ENCODE measurements around the gene TCF7L2. TPM values are rescaled to one million over a fixed set of nuclear protein-coding genes. Genes with fewer than 3 reads are reported as not detected.

Gene TCF7L2
- total and polyA plus RNA-seq, 9 of the 15 experiments (the other 6 are each of a cell fraction or from before 2014, with no cell fraction given), result 0.32 to 2.8 (median 0.92) TPM

DNA sequence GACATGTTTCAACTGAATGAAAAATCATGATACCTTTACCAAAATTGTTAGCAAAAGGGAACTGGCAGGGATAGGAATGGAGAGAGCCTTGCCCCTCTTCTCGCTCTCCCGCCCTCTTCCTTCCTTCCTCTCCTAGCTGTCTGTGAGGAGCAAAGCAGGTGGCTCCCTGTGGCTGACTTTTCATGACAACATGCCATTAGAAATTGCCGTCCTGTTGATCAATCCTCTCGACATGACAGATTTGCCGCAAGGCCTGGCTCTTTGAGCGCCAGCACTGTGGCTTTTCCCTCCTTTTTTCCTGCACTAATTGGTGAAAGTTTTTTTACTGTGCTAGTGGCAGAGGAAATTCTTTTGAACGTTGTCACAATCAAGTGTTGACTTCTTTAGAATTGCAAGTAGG, 171.1 kb downstream of the TCF7L2 start:
- DNase-seq (ENCODE audit: extremely low read depth in 1 of 4, low spot score in 3 of 4) (no peak), ATAC-seq (no peak), FAIRE-seq (no peak)
- no TSS peak for BruUV-seq (replicated peaks)
- Histone ChIP-seq H3K4me3 (no peak overlapping the region), H3K27ac (ENCODE audit: extremely low read depth, low read depth, low read length) (no peak overlapping the region), H3K27me3 (ENCODE audit: control insufficient read depth in 2 of 2, insufficient read depth in 2 of 2, low read length in 2 of 2) (peaks cover 0 to 4% of the 10 kb centered on the region in 2 experiments; a peak in 3 of 5 replicates), H2AFZ (ENCODE audit: low read depth, low read length) (no peak overlapping the region), H3K9me1 (ENCODE audit: control insufficient read depth, insufficient read depth, low read length) (no peaks in the 10 kb centered on the region), H3K36me3 (ENCODE audit: control insufficient read depth, insufficient read depth, low read length) (no peaks in the 10 kb centered on the region), H3K9ac (ENCODE audit: insufficient read depth in 1 of 2, low read depth in 2 of 2, low read length in 2 of 2) (no peak overlapping the region), H3K79me2 (ENCODE audit: control insufficient read depth, insufficient read depth, low read length) (no peaks in the 10 kb centered on the region), H4K20me1 (replicated peaks; ENCODE audit: control insufficient read depth, insufficient read depth, low read length) (no peaks in the 10 kb centered on the region), H3K4me1 (replicated peaks in 1 of 2; ENCODE audit: control insufficient read depth in 2 of 2, insufficient read depth in 2 of 2, low read length in 2 of 2) (no peaks in the 10 kb centered on the region), H3K4me2 (ENCODE audit: insufficient read depth, low read length) (no peak overlapping the region), H3K9me3 (replicated peaks; ENCODE audit: control insufficient read depth, insufficient read depth, low read depth, low read length) (no peaks in the 10 kb centered on the region)
- CTCF ChIA-PET (ENCODE audit: low intra/inter-chr PET ratio), result no interaction called here
- POLR2A ChIA-PET, result no interaction called here
- no peak for TF ChIP-seq TCF7L2 (IDR thresholded peaks at IDR 0.05; ENCODE audit: low read depth, low read length)
- no peak for TF ChIP-seq SAFB2 (IDR thresholded peaks at IDR 0.05; ENCODE audit: borderline replicate concordance, low read depth, low read length, severe bottlenecking)
- TF ChIP-seq MIER1 (IDR thresholded peaks at IDR 0.05; ENCODE audit: low read depth), result no peak
- no peak for TF ChIP-seq JUN (IDR thresholded peaks at IDR 0.05; ENCODE audit: borderline replicate concordance, low read depth, low read length)
- no peak for TF ChIP-seq JUN (CRISPR knock-in tag; IDR thresholded peaks at IDR 0.05; ENCODE audit: borderline replicate concordance)
- no peak for TF ChIP-seq NFIC (IDR thresholded peaks at IDR 0.05)
- TF ChIP-seq IRF2 (CRISPR knock-in tag; IDR thresholded peaks at IDR 0.05), result no peak
- no peak for TF ChIP-seq ZNF263 (CRISPR knock-in tag; IDR thresholded peaks at IDR 0.05; ENCODE audit: borderline replicate concordance)
- no peak for TF ChIP-seq TCF7 (IDR thresholded peaks at IDR 0.05; ENCODE audit: borderline replicate concordance)
- no peak for TF ChIP-seq CBFB (CRISPR knock-in tag; IDR thresholded peaks at IDR 0.05)
- TF ChIP-seq NFE2 (IDR thresholded peaks at IDR 0.05; ENCODE audit: low read depth), result no peak
- TF ChIP-seq, protein P1, sequence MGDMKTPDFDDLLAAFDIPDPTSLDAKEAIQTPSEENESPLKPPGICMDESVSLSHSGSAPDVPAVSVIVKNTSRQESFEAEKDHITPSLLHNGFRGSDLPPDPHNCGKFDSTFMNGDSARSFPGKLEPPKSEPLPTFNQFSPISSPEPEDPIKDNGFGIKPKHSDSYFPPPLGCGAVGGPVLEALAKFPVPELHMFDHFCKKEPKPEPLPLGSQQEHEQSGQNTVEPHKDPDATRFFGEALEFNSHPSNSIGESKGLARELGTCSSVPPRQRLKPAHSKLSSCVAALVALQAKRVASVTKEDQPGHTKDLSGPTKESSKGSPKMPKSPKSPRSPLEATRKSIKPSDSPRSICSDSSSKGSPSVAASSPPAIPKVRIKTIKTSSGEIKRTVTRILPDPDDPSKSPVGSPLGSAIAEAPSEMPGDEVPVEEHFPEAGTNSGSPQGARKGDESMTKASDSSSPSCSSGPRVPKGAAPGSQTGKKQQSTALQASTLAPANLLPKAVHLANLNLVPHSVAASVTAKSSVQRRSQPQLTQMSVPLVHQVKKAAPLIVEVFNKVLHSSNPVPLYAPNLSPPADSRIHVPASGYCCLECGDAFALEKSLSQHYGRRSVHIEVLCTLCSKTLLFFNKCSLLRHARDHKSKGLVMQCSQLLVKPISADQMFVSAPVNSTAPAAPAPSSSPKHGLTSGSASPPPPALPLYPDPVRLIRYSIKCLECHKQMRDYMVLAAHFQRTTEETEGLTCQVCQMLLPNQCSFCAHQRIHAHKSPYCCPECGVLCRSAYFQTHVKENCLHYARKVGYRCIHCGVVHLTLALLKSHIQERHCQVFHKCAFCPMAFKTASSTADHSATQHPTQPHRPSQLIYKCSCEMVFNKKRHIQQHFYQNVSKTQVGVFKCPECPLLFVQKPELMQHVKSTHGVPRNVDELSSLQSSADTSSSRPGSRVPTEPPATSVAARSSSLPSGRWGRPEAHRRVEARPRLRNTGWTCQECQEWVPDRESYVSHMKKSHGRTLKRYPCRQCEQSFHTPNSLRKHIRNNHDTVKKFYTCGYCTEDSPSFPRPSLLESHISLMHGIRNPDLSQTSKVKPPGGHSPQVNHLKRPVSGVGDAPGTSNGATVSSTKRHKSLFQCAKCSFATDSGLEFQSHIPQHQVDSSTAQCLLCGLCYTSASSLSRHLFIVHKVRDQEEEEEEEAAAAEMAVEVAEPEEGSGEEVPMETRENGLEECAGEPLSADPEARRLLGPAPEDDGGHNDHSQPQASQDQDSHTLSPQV (IDR thresholded peaks at IDR 0.05), result no peak
- no peak for TF ChIP-seq SIN3A (IDR thresholded peaks at IDR 0.05; ENCODE audit: borderline replicate concordance in 2 of 2, control insufficient read depth in 1 of 2, low read depth in 2 of 2, low read length in 2 of 2)
- TF ChIP-seq CXXC5 (CRISPR knock-in tag; IDR thresholded peaks at IDR 0.05), result no peak
- TF ChIP-seq KLF16 (IDR thresholded peaks at IDR 0.05), result no peak
- no peak for TF ChIP-seq ZNF384 (IDR thresholded peaks at IDR 0.05; ENCODE audit: low read depth, low read length)
- no peak for TF ChIP-seq DPF2 (IDR thresholded peaks at IDR 0.05)
- TF ChIP-seq RUNX1 (IDR thresholded peaks at IDR 0.05; ENCODE audit: low read depth), result no peak
- no peak for TF ChIP-seq NCOA1 (IDR thresholded peaks at IDR 0.05; ENCODE audit: low read depth)
- TF ChIP-seq CBFA2T3 (IDR thresholded peaks at IDR 0.05), result no peak
- in situ Hi-C loops (cut with MboI), result no loop called here
- intact Hi-C loops (cut with micrococcal nuclease), result no loop called here
- 67% methylated on average over 3 of the region's 7 CpGs for WGBS (ENCODE audit: insufficient coverage, low coverage, missing lambda C conversion rate)
